GM10248 (cell line): ENCODE data around the gene PSMG3.

ENCODE experiments used
- CTCF ChIA-PET: fragments of 300-600 bp; sonication (Branson Sonifier 250); formaldehyde crosslinking; extraction: SDS; loops from one replicate; lab custom pipeline; 2021; ENCODE audit warnings: antibody characterized with exemption; lab: Yijun Ruan, JAX
- POLR2A ChIA-PET: fragments of 350-650 bp; sonication (Branson Sonifier 250); formaldehyde crosslinking; extraction: SDS; loops from one replicate; lab custom pipeline; 2020; ENCODE audit warnings: antibody characterized with exemption; lab: Yijun Ruan, JAX
- DNase-seq: peaks from one replicate; pipeline ENCODE4 v3.0.0; 2012; ENCODE audit errors: extremely low spot score
- CTCF ChIP-seq: IDR thresholded peaks from 2 replicates; pipeline ENCODE4 v1.5.1; 2012; ENCODE audit warnings: mild to moderate bottlenecking, low read depth; ENCODE audit errors: extremely low read depth, missing control alignments, control extremely low read depth

Gene PSMG3

GRCh38 chr7:1531979-1532455, 37.8 kb downstream of the PSMG3 start:
- POLR2A ChIA-PET: no interaction called here
- DNase-seq: no peak
- no peak for TF ChIP-seq CTCF
- CTCF ChIA-PET: no interaction called here

- no peak for DNase-seq
- CTCF ChIA-PET: no interaction called here
These were observed 38.4 kb downstream of the PSMG3 start for GRCh38 chr7:1531263-1531978.

GRCh38 chr7:1530946-1531262, 38.9 kb downstream of the PSMG3 start:
- no peak for DNase-seq
- TF ChIP-seq CTCF: no peak
- ChIA-PET POLR2A (no interaction called here), CTCF (no interaction called here)

More at GRCh38 chr7:1531263-1531978, 38.4 kb downstream of the PSMG3 start:
- POLR2A ChIA-PET: no interaction called here
- no peak for TF ChIP-seq CTCF

GRCh38 chr7:1529383-1530116, 40.3 kb downstream of the PSMG3 start:
- ChIA-PET CTCF (no interaction called here), POLR2A (no interaction called here)
- no peak for TF ChIP-seq CTCF
- DNase-seq: no peak

GRCh38 chr7:1526271-1526754, 43.5 kb downstream of the PSMG3 start:
- ChIA-PET CTCF (no interaction called here), POLR2A (no interaction called here)
- TF ChIP-seq CTCF: no peak
- no peak for DNase-seq

GRCh38 chr7:1525409-1525808, 44.4 kb downstream of the PSMG3 start:
- TF ChIP-seq CTCF: no peak
- ChIA-PET POLR2A (no interaction called here), CTCF (interaction anchor here (2.0 kb wide), 1 partner anchor 31 kb away, joined by 5 read pairs; the partner anchor contains the start of gene TMEM184A)
- DNase-seq: no peak
